PC-3 (cell line): ENCODE results near the gene OSBPL8.

ENCODE experiments used
- EZH2phosphoT487 ChIP-seq: fragments of 300-600 bp; sonication (generic); IDR thresholded peaks from 2 replicates; pipeline ENCODE4 v1.6.1; 2018; ENCODE audit warnings: mild to moderate bottlenecking, antibody characterized with exemption, low read length, borderline replicate concordance
- TF ChIP-seq, protein P1 (sequence below): fragments of 300-600 bp; sonication (generic); conservative IDR thresholded peaks from 2 replicates; pipeline ENCODE4 v1.5.1; 2017; ENCODE audit warnings: antibody characterized with exemption, low read depth, mild to moderate bottlenecking, low read length

DNA sequence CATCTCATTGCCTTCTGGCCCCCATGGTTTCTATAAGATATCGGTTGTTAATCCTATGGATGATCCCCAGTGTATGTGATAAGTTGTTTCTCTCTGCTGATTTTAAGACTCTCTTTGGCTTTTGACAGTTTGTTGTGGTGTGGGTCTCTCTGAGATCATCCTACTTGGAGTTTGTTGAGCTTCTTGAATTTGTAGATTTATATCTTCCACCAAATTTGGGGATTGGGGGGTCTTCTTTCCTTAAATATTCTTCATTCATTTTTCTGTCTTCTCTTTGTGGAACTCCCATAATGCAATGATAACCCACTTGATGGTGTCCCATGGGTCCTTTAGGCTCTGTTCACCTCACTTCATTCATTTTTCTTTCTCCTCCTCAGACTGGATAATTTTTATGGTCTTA is 191.3 kb downstream of the OSBPL8 start:
- TF ChIP-seq, protein P1, sequence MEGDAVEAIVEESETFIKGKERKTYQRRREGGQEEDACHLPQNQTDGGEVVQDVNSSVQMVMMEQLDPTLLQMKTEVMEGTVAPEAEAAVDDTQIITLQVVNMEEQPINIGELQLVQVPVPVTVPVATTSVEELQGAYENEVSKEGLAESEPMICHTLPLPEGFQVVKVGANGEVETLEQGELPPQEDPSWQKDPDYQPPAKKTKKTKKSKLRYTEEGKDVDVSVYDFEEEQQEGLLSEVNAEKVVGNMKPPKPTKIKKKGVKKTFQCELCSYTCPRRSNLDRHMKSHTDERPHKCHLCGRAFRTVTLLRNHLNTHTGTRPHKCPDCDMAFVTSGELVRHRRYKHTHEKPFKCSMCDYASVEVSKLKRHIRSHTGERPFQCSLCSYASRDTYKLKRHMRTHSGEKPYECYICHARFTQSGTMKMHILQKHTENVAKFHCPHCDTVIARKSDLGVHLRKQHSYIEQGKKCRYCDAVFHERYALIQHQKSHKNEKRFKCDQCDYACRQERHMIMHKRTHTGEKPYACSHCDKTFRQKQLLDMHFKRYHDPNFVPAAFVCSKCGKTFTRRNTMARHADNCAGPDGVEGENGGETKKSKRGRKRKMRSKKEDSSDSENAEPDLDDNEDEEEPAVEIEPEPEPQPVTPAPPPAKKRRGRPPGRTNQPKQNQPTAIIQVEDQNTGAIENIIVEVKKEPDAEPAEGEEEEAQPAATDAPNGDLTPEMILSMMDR: no peak
- no peak for TF ChIP-seq EZH2phosphoT487
